Uterine smooth muscle cell (primary cell): ENCODE data around the gene RSKR. TPM values are rescaled to one million over a fixed set of nuclear protein-coding genes. Genes with fewer than 3 reads are reported as not detected.

ENCODE experiments used
- total RNA-seq: library from RNA; depleted of rRNA; stranded (reverse); fragments of >200 nt; gene quantifications from 2 replicates; pipeline ENCODE4 v1.2.3, GENCODE V29; 2014

RSKR gene, protein sequence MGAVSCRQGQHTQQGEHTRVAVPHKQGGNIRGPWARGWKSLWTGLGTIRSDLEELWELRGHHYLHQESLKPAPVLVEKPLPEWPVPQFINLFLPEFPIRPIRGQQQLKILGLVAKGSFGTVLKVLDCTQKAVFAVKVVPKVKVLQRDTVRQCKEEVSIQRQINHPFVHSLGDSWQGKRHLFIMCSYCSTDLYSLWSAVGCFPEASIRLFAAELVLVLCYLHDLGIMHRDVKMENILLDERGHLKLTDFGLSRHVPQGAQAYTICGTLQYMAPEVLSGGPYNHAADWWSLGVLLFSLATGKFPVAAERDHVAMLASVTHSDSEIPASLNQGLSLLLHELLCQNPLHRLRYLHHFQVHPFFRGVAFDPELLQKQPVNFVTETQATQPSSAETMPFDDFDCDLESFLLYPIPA
- 8.1 and 8.9 TPM in 2 replicates for total RNA-seq

DNA sequence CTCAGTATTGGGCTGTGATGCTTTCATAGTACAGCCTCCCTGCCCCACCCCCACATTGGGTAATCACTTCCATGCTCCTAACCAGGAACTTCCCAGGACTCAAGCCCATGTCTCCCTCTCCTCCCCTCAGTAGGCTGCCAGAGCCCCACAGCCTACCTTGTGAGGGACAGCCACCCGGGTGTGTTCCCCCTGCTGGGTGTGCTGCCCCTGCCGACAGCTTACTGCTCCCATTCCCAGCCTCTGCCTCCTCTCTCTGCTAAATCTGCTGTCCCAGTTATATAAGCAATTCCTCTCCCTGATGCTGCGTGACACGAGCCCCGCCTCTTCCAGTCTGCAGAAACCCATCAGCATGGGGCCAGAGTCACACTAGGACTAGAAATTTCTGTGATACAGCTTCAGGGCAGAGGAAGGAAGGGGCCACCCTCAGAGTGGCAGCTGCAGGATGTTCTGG lies at the start of gene RSKR:
TSS of gene RSKR (minus strand) at position 255 of the 451 bp plus-strand sequence. CDS start at position 231, 24 bp downstream.

DNA sequence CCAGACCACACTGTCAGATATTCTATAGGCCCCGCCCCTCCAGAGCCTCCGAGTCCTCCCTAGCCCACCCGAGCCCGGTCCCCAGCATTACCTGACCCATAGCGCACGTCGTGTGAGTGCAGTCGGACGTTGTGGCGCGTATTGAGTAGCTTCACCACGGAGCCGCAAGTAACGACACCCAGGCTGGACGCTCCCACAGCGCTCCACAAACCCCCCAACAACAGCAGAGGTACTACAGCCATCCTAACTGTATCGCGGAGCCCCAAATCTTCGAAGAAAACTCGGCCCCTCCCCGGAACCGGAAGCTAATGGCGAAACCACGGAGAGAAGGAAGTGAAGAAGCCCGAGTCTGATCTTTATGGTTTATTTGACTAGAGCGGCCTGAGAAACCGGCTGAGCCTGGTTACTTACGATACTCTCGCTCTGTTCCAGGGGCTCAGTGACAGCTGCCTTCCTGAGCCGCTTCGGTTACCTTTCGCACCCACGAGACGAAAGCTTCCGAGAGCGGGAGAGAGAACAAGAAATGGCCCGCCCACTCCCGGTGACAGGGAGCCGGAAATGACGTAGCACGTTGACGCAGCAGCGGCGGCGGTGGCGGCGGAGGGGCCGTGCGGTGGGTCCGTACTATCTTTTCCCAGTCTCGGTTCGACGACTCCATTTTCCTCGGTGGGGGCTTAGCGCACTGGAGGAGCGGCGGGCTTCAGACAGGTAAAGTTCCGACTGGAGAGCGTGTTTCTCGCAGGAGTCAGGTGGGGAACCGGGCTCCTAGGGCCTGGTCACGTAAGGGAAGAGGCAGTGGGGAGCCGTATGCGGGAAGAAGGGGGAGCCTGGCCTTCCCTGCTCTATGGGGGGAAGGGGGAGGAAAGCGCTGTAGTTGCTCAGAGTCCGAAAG lies 47.9 kb upstream of the RSKR start, which contains the start of the genes SDF2 and SUPT6H:
TSS of gene SDF2 (minus strand) at position 272 of the 892 bp plus-strand sequence. CDS start at position 242, 30 bp downstream.
TSS of gene SUPT6H (plus strand) at position 571 of the 892 bp plus-strand sequence. CDS start 11,197 bp downstream, outside the sequence.

DNA sequence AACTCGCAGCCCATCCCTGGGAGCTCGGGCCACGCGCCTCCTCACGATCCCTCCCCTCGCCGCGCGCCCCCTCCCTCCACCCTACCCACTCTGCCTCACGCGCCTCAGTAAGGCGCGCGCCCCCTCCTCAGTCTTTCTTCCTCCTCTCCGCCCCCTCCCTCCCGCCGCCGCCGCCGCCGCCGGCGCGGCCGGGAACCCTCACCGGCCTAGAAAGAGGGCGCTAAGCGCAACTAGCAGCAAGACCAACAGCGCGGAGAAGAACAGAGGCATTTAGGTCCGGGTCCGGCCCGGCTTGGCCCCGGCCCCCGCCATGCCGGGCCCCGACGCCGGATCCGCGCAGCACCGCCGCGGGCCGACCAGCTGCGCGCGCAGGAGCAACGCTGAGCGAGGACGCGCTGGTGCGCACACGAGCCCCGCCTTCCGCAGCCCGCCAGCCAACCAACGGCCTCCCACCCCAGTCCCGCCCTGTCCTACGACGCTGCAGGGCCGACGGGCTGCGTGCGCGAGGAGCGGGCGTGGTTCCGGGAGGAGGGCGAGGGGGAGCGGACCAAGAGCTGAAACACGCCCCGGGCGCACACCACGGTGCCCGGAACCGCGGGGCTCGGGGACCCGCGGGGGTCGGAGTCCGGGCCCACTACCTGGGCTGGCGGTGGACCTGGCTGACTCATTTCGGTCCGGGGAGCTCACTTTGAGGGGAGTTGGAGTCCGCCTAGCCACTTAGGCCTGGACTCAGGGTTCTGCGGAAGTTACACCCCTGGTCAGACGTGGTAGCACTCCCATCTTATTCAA lies 31.0 kb upstream of the RSKR start, which contains the start of gene BLTP2:
TSS of gene BLTP2 (minus strand) at position 372 of the 789 bp plus-strand sequence. CDS start at position 270, 102 bp downstream.

DNA sequence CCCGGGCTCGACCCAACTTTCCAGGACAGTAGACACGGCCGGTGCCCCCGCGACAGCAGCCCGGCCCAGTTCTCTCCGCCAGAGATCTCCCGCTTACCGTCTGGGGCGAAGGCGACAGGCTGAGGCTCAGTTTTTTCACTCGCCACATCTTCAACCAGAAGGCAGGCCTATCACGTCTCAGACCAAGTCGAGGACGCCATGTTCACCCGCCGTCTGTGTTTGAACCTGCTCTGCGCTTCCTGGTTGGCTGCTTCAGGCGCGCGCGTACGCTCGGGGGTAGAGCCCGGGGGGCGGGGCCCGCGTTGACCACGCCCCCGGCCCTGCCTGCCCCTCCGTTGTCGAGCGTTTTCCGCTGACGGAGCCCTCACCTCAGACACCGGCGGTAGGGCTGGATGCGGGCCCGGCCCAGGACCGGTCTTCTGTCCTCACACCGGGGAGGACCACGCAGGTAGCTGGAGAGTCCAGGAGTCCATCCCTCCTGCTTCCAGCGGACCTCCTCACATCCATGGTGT lies 15.1 kb downstream of the RSKR start, which contains the start of gene SPAG5:
TSS of gene SPAG5 (minus strand) at position 227 of the 512 bp plus-strand sequence. CDS start at position 148, 79 bp downstream.

DNA sequence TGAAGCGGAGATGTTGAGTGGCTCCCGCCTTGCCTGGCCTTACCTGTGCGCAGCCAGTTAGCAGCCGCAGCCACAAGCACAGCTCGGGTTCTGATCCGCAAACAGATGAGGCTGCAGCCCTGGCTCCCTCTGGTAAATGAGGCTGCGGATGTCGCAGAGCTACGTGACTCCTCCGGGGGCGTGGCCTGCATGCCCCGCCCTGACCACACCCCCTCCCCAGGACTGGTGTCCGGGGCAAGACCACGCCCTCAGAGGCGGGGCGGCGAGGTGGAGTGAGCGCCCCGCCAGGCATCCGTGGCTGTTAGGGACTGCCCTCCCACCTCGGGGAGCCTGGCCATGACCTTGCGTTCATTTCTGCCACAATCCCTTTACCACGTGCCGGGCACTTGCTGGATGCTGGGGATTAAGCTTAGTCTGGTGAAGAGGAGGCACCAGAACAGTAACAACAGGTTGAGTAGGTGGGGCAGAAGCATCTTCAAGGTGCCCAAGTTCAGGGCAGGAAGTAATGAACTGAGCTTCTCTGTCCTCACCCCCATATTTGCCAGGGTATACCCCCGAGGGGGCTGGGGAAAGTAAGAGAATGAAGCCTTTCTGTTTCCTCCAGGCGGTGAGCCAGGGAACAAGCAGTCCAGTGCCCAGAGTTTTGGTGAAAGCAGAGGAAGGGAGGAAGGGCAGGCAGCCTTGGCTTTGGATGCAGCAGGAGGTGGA lies 37.1 kb downstream of the RSKR start, which contains the start of gene ALDOC:
TSS of gene ALDOC (minus strand) at position 138 of the 708 bp plus-strand sequence. CDS start 1,363 bp downstream, outside the sequence.

DNA sequence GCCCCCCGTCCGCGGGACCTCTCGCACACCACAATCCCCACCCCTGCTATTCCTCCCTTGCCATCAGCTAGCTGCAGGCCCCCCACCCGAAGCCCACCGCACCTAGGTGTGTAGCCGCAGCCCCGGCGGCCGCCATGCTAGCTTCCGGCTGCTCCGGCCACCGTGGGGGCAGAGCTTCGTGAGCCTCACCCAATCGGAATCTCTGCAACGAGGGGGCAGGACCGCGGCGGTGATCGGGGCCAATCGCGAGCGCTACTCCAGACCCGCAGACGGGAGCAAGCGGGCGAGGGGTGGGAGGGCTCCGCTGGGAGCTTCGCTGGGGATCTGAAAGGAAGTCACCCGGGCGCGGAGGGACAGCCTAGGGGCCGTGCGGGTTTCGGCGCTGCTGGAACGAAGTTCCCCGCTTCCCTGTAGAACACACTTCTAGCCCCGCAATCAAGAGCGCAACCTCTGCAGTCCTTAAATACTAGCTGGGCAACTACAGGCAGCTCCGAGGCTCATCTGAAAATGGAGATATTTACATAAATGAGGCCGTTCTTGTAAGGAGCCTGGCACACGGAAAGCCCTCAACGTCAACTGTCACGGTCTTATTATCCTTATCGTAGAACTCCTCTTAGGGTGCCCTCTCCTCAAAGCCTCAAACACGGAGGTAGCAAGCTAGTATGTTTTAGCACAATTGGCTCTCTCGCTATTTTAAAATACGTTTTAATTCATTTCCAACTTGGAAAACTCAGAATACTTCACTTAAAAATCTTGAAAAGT lies 42.4 kb downstream of the RSKR start, which contains the start of gene PIGS:
TSS of gene PIGS (minus strand) at position 164 of the 762 bp plus-strand sequence. CDS start at position 136, 28 bp downstream.

Other genes with a start within 250 kb of the RSKR start
- gene SEBOX, start 249.0 kb downstream of the RSKR start, total RNA-seq, result not detected in 2 replicates
- gene VTN, start 243.9 kb downstream of the RSKR start, total RNA-seq, result 0.11 and 0.12 TPM in 2 replicates
- gene SARM1, start 242.5 kb downstream of the RSKR start, total RNA-seq, result 7.2 and 9.0 TPM in 2 replicates
- 3.1 and 5.5 TPM in 2 replicates for gene SLC46A1, start 208.0 kb downstream of the RSKR start, total RNA-seq
- not detected in 2 replicates for gene SLC13A2, start 140.5 kb downstream of the RSKR start, total RNA-seq
- gene FOXN1, start 107.8 kb downstream of the RSKR start, total RNA-seq, result under 0.01 TPM in 1 of 2 replicates, not detected in the other
- 14.1 and 23.4 TPM in 2 replicates for gene UNC119, start 61.6 kb downstream of the RSKR start, total RNA-seq
- 31.2 and 47.4 TPM in 2 replicates for gene PIGS, start 42.7 kb downstream of the RSKR start, total RNA-seq
- gene ALDOC, start 37.3 kb downstream of the RSKR start, total RNA-seq, result 56.9 and 110 TPM in 2 replicates
- 30.0 and 101 TPM in 2 replicates for gene SPAG5, start 15.2 kb downstream of the RSKR start, total RNA-seq
- gene BLTP2, start 31.0 kb upstream of the RSKR start, total RNA-seq, result 144 and 149 TPM in 2 replicates
- gene SDF2, start 47.7 kb upstream of the RSKR start, total RNA-seq, result 42.5 and 44.0 TPM in 2 replicates
- 53.9 and 56.0 TPM in 2 replicates for gene SUPT6H, start 48.0 kb upstream of the RSKR start, total RNA-seq
- 1.7 and 1.8 TPM in 2 replicates for gene PROCA1, start 97.7 kb upstream of the RSKR start, total RNA-seq
- gene RAB34, start 103.7 kb upstream of the RSKR start, total RNA-seq, result 172 and 176 TPM in 2 replicates
- gene RPL23A, start 105.8 kb upstream of the RSKR start, total RNA-seq, result 638 and 677 TPM in 2 replicates
- gene TLCD1, start 112.0 kb upstream of the RSKR start, total RNA-seq, result 2.0 and 3.8 TPM in 2 replicates
- gene NEK8, start 114.6 kb upstream of the RSKR start, total RNA-seq, result 3.0 and 3.5 TPM in 2 replicates
- gene TRAF4, start 129.8 kb upstream of the RSKR start, total RNA-seq, result 13.4 and 30.5 TPM in 2 replicates
- 1.8 and 2.0 TPM in 2 replicates for gene FAM222B, start 228.6 kb upstream of the RSKR start, total RNA-seq
- gene ERAL1, start 240.8 kb upstream of the RSKR start, total RNA-seq, result 24.2 and 29.1 TPM in 2 replicates